ENCODE results near the gene RTCA. TPM values are rescaled to one million over a fixed set of nuclear protein-coding genes. Genes with fewer than 3 reads are reported as not detected.

The RTCA gene
- total RNA-seq, 1 experiment from 2014 or later, result 26.5 TPM

DNA sequence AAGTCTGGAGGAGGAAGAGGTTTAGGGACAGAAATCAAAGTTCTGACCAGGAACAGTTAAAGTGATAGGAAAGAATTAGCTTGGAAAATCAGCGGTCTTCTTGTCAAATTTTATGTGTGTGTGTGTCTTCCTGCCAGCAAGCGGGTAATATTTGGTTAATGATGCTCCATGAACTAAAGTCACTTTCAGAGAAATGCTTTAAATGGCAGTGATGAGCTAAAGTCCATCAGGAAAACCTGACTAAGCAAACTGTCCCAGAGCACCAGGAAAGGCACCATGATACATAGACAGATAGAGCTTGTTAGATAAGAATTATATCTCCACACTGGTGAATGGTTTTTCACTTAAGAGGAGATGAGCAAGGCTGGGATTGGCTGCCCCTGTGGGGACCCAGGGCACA is 76.3 kb downstream of the RTCA start:
- H3K9ac ChIP-seq (ENCODE audit: low read length), result no peak overlapping the region
- BruUV-seq (replicated peaks), result no TSS peak
- intact Hi-C loops (cut with micrococcal nuclease), result no loop called here
- no peak overlapping the region for H3K4me2 ChIP-seq (ENCODE audit: low read length)
- DNase-seq (ENCODE audit: low read depth, low spot score) (no peak), ATAC-seq (no peak)
- H3K79me2 ChIP-seq (ENCODE audit: insufficient read depth, low read length), result no peaks in the 10 kb centered on the region
- ChIA-PET POLR2A (no interaction called here), RAD21 (ENCODE audit: low non-redundant PET in 1 of 2, low total read pairs in 2 of 2, uncharacterized antibody in 2 of 2, unreplicated experiment in 2 of 2) (no interaction called here), CTCF (no interaction called here)
- H3K4me3 ChIP-seq (replicated peaks in 1 of 2; ENCODE audit: low read depth in 1 of 2, low read length in 2 of 2), result no peak overlapping the region
- H3K4me1 ChIP-seq (ENCODE audit: control insufficient read depth in 1 of 2, insufficient read depth in 2 of 2, low read length in 2 of 2), result peaks cover 0 to 3% of the 10 kb centered on the region in 2 experiments; a peak in 2 of 4 replicates
- no peaks in the 10 kb centered on the region for H3K36me3 ChIP-seq (ENCODE audit: control insufficient read depth in 1 of 2, insufficient read depth in 2 of 2, low read length in 2 of 2)
- no peaks in the 10 kb centered on the region for H3K9me3 ChIP-seq (ENCODE audit: control insufficient read depth in 1 of 2, insufficient read depth in 1 of 2, low read depth in 1 of 2, low read length in 2 of 2)
- no peaks in the 10 kb centered on the region for H3K27me3 ChIP-seq (ENCODE audit: insufficient read depth, low read length)
- no peaks in the 10 kb centered on the region for H4K20me1 ChIP-seq (ENCODE audit: insufficient read depth)
- TF ChIP-seq, protein P1, sequence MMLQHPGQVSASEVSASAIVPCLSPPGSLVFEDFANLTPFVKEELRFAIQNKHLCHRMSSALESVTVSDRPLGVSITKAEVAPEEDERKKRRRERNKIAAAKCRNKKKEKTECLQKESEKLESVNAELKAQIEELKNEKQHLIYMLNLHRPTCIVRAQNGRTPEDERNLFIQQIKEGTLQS (IDR thresholded peaks at IDR 0.05), result no peak
- TF ChIP-seq EGR1 (IDR thresholded peaks at IDR 0.05; ENCODE audit: low read depth) (no peak), CEBPB (IDR thresholded peaks at IDR 0.05; ENCODE audit: low read depth) (no peak), CBX3 (IDR thresholded peaks at IDR 0.05; ENCODE audit: low read depth) (no peak), SIN3A (IDR thresholded peaks at IDR 0.05; ENCODE audit: low read depth) (no peak), ELF1 (IDR thresholded peaks at IDR 0.05; ENCODE audit: borderline replicate concordance, low read depth) (no peak), ZNF274 (IDR thresholded peaks at IDR 0.05; ENCODE audit: low read depth, low read length) (no peak)
- TF ChIP-seq, protein P2, sequence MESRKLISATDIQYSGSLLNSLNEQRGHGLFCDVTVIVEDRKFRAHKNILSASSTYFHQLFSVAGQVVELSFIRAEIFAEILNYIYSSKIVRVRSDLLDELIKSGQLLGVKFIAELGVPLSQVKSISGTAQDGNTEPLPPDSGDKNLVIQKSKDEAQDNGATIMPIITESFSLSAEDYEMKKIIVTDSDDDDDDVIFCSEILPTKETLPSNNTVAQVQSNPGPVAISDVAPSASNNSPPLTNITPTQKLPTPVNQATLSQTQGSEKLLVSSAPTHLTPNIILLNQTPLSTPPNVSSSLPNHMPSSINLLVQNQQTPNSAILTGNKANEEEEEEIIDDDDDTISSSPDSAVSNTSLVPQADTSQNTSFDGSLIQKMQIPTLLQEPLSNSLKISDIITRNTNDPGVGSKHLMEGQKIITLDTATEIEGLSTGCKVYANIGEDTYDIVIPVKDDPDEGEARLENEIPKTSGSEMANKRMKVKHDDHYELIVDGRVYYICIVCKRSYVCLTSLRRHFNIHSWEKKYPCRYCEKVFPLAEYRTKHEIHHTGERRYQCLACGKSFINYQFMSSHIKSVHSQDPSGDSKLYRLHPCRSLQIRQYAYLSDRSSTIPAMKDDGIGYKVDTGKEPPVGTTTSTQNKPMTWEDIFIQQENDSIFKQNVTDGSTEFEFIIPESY (IDR thresholded peaks at IDR 0.05; ENCODE audit: extremely low read depth, insufficient replicate concordance, low read length), result no peak
- TF ChIP-seq, protein P3, sequence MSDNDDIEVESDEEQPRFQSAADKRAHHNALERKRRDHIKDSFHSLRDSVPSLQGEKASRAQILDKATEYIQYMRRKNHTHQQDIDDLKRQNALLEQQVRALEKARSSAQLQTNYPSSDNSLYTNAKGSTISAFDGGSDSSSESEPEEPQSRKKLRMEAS (IDR thresholded peaks at IDR 0.05), result no peak
- TF ChIP-seq, protein P4, sequence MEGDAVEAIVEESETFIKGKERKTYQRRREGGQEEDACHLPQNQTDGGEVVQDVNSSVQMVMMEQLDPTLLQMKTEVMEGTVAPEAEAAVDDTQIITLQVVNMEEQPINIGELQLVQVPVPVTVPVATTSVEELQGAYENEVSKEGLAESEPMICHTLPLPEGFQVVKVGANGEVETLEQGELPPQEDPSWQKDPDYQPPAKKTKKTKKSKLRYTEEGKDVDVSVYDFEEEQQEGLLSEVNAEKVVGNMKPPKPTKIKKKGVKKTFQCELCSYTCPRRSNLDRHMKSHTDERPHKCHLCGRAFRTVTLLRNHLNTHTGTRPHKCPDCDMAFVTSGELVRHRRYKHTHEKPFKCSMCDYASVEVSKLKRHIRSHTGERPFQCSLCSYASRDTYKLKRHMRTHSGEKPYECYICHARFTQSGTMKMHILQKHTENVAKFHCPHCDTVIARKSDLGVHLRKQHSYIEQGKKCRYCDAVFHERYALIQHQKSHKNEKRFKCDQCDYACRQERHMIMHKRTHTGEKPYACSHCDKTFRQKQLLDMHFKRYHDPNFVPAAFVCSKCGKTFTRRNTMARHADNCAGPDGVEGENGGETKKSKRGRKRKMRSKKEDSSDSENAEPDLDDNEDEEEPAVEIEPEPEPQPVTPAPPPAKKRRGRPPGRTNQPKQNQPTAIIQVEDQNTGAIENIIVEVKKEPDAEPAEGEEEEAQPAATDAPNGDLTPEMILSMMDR (IDR thresholded peaks at IDR 0.05 in 2 of 3, conservative IDR thresholded peaks at IDR 0.05 in 1 of 3; ENCODE audit: borderline replicate concordance in 1 of 3, insufficient read depth in 1 of 3, low read depth in 2 of 3, low read length in 2 of 3), result no peak
- no peak overlapping the region for H3K27ac ChIP-seq (ENCODE audit: low read depth, low read length)
- no peak overlapping the region for H2AFZ ChIP-seq (ENCODE audit: low read depth, low read length, poor library complexity, severe bottlenecking)
- no peaks in the 10 kb centered on the region for H3K9me2 ChIP-seq (ENCODE audit: insufficient read depth)

MicroRNAs within 50 kb of the gene (microRNA counts, 767-probe panel; counts per million panel counts)
- microRNA hsa-miR-553, result not detected

Small RNA genes lying within 50 kb of the gene (microRNA-seq; reads per million reads assigned to microRNA genes)
- gene MIR553 (ENCODE audit: borderline number of aligned reads), result not detected

Other genes with a start within 250 kb of the RTCA start
- 13.7 TPM for gene SASS6, start 133.3 kb upstream of the RTCA start, total RNA-seq (2021; ENCODE audit: unreplicated experiment)
- 13.2 TPM for gene TRMT13, start 133.1 kb upstream of the RTCA start, total RNA-seq (2021; ENCODE audit: unreplicated experiment)
- gene LRRC39, start 88.0 kb upstream of the RTCA start, total RNA-seq (2021; ENCODE audit: unreplicated experiment), result 0.54 TPM
- 14.0 TPM for gene DBT, start 16.4 kb upstream of the RTCA start, total RNA-seq (2021; ENCODE audit: unreplicated experiment)
- 5.1 TPM for gene CDC14A, start 86.3 kb downstream of the RTCA start, total RNA-seq (2021; ENCODE audit: unreplicated experiment)